SK-N-MC (cell line): Measurements from ENCODE around the gene LINC00632.

ENCODE experiments used
- DNase-seq: peaks from one replicate; pipeline ENCODE4 v3.0.0-alpha.2; 2011; ENCODE audit warnings: low read depth, low spot score
- H3K27ac ChIP-seq: fragments of 200-600 bp; sonication (generic); 2 replicates; pipeline ENCODE4 v1.5.1; 2016; ENCODE audit warnings: mixed run types
- H3K36me3 ChIP-seq: fragments of 200-600 bp; sonication (generic); 2 replicates; pipeline ENCODE4 v1.6.1; 2017; ENCODE audit warnings: antibody characterized with exemption, low read length, mixed read lengths; ENCODE audit not compliant: insufficient read depth
- H3K4me3 ChIP-seq: fragments of 200-600 bp; sonication (generic); 2 replicates; pipeline ENCODE4 v1.5.1; 2016
- H3K9ac ChIP-seq: fragments of 200-600 bp; sonication (generic); 2 replicates; pipeline ENCODE4 v1.8.0; 2017; ENCODE audit warnings: mixed run types, mixed read lengths; ENCODE audit not compliant: insufficient read length
- H3K9me3 ChIP-seq: fragments of 200-600 bp; sonication (generic); 2 replicates; pipeline ENCODE4 v1.6.1; 2017; ENCODE audit warnings: low read depth, mild to moderate bottlenecking, antibody characterized with exemption, low read length, moderate library complexity, mixed read lengths
- EZH2 ChIP-seq: fragments of 200-600 bp; sonication (generic); IDR thresholded peaks from one replicate; pipeline ENCODE4 v1.6.1; 2017; ENCODE audit warnings: antibody characterized with exemption
- FOXP2 ChIP-seq: optimal IDR thresholded peaks from 2 replicates; pipeline ENCODE3; 2011; ENCODE audit warnings: mild to moderate bottlenecking, moderate library complexity; ENCODE audit not compliant: insufficient read depth; ENCODE audit errors: extremely low read length, control extremely low read depth
- POLR2AphosphoS5 ChIP-seq: IDR thresholded peaks from 2 replicates; pipeline ENCODE4 v1.6.1; 2012; ENCODE audit warnings: mild to moderate bottlenecking, low read depth, low read length, borderline replicate concordance

Gene LINC00632

DNA sequence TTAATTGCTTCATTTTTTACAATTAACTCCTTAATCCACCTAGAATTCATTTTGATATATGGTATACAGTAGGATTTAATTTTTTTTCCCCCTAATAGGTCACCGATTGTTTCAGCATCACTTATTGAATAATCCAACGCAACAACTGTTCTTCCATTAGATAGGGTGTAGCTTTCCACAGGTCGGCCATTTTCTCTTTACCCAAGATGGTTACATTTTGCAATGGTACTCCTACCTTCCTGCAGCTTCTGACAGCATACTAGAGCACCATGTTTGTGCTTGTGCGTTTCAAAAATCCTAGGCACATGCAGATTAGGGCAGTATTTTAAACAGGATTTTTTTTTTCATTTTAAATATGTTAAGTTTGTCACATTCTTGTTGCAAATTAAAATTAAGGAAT, 2.3 kb downstream of the LINC00632 start:
- no peak for TF ChIP-seq POLR2AphosphoS5
- no peak for TF ChIP-seq EZH2
- no peak for TF ChIP-seq FOXP2
- peak overlapping the region; percentile 90; the same call in 1 of the 2 replicates for H3K27ac ChIP-seq
- DNase-seq: no peak
- no peaks in the 10 kb centered on the region; the same call in 1 of the 2 replicates for H3K36me3 ChIP-seq
- no peaks in the 10 kb centered on the region for H3K9me3 ChIP-seq
- peak overlapping the region; percentile 84 for H3K4me3 ChIP-seq
- H3K9ac ChIP-seq: no peak overlapping the region

DNA sequence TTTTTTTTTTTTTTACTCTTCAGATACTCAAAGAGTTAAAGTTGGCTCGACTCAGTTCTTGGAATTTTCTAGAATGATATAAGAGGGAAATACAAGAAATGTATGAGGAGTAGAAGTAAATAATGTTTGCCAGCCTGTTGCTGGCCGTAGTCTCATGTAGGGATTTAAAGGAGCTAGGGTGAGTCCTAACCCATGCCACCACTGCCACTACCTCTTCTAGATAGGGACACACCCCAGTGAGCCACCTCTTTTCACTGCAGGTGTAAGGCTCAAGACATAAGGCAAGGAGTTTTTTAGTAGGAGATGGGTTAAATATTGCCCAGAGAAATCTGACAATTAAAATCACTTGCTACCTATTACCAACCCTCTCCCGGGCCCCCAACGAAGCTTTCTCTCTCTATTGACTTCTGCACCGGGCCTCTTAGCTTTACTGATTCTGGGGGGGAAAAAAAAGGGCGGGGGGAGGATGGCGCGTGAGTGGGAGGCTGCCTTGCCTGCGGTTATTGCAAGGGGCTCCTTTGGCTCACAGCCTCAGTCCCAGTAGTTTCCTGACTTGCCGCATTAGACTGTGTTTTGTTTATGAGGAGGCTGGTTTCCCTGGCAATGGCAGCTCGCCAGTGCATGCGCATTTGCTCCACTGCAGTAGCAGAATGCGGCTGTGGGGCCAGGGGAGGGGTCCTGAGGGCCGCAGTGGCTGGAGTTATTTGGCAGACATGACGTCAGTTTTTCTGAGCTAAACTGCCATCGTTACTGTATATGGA, 3.0 kb downstream of the LINC00632 start:
- Histone ChIP-seq H3K9ac (peak overlapping the region; percentile 55), H3K4me3 (peak overlapping the region; percentile 84), H3K36me3 (peaks cover 3% of the 10 kb centered on the region; the same call in 1 of the 2 replicates), H3K27ac (peak overlapping the region; percentile 90), H3K9me3 (no peaks in the 10 kb centered on the region)
- TF ChIP-seq FOXP2: peak; percentile 95
- peak; percentile 11; the same call in 1 of the 2 replicates for TF ChIP-seq POLR2AphosphoS5
- no peak for TF ChIP-seq EZH2
- peak; percentile 58 for DNase-seq

DNA sequence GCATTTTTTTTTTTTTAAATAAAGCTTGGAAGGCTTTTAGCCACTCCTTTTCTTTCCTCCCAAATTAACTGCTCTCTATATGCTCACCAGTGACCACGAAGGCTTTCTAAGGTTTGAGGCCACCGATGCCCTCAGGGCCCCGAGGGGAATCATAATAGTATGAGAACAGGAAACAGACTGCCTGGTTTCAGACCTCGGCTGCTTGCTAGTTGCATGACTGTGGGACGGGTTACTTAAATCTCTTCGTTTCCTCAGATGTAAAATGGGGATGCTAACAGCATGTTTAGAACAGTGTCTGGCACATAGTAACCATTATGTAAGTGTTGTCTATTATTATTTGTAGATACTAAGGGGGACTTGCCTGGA, 3.6 kb downstream of the LINC00632 start:
- H3K4me3 ChIP-seq: peak overlapping the region; percentile 84

DNA sequence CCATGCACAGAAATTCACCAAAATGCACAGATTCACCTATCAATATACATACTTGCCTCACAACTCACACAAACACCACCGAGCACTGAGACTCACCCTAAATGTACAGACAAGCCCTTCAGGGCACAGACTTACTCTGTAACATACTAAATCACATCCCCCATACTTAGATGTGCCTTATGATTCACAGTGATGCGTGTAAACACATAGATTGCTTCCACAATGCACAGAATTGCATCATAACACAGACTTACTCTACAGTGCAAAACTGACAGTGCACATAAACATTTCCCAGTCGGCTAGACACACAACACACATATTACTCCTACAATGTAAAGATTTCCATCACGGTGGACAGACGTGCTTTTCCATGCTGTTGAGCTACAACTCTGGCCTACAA, 6.2 kb downstream of the LINC00632 start:
- peaks cover 11% of the 10 kb centered on the region; the same call in 1 of the 2 replicates for H3K36me3 ChIP-seq
- TF ChIP-seq EZH2 (no peak), POLR2AphosphoS5 (no peak), FOXP2 (peak; percentile 44)
- H3K9ac ChIP-seq: no peak overlapping the region
- DNase-seq: no peak
- no peak overlapping the region for H3K4me3 ChIP-seq
- no peaks in the 10 kb centered on the region for H3K9me3 ChIP-seq
- H3K27ac ChIP-seq: peak overlapping the region; percentile 49; the same call in 1 of the 2 replicates

More for the DNA sequence above, 3.6 kb downstream of the LINC00632 start:
- H3K27ac ChIP-seq: peak overlapping the region; percentile 75
- H3K9me3 ChIP-seq: no peaks in the 10 kb centered on the region
- no peak for DNase-seq
- TF ChIP-seq EZH2: no peak
- no peak for TF ChIP-seq FOXP2
- no peak for TF ChIP-seq POLR2AphosphoS5
- peaks cover 3% of the 10 kb centered on the region; the same call in 1 of the 2 replicates for H3K36me3 ChIP-seq
- peak overlapping the region; percentile 55 for H3K9ac ChIP-seq

DNA sequence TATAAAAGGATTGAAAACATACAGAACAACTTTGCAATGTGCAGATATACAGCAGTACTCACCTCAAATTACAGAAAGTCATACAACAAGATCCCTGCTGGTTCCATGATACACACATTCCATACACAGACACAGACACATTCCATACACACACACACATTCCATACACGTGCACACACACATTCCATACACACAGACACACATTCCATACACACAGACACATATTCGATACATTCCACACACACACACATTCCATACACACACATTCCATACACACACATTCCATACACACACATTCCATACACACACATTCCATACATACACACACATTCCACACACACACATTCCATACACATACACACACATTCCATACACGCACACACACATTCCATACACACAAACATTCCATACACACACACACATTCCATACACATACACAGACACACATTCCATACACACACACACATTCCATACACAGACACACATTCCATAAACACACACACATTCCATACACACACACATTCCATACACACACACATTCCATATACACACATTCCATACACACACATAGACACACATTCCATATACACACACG, 13.7 kb downstream of the LINC00632 start:
- Histone ChIP-seq H3K27ac (no peak overlapping the region), H3K4me3 (no peak overlapping the region), H3K36me3 (peaks cover 41% of the 10 kb centered on the region), H3K9me3 (no peaks in the 10 kb centered on the region), H3K9ac (no peak overlapping the region)
- DNase-seq: no peak
- TF ChIP-seq POLR2AphosphoS5: no peak; the same call in 1 of the 2 replicates
- no peak for TF ChIP-seq EZH2
- TF ChIP-seq FOXP2: no peak

DNA sequence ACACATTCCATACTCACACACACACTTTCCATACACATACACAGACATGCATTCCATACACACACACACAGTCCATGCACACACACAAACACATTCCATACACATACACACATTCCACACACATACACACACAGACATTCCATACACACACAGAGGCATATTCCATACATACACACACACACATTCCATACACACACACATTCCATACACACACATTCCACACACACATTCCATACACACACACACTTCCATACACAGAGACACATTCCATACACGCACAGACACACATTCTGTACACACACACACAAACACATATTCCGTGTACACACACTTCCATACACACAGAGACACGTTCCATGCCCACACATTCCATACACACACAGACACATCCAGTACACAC, 14.8 kb downstream of the LINC00632 start:
- no peak for DNase-seq
- no peak overlapping the region for H3K4me3 ChIP-seq
- TF ChIP-seq FOXP2 (no peak), EZH2 (no peak), POLR2AphosphoS5 (no peak)
- H3K36me3 ChIP-seq: peaks cover 36% of the 10 kb centered on the region
- no peak overlapping the region for H3K9ac ChIP-seq
- H3K27ac ChIP-seq: no peak overlapping the region
- no peaks in the 10 kb centered on the region for H3K9me3 ChIP-seq

DNA sequence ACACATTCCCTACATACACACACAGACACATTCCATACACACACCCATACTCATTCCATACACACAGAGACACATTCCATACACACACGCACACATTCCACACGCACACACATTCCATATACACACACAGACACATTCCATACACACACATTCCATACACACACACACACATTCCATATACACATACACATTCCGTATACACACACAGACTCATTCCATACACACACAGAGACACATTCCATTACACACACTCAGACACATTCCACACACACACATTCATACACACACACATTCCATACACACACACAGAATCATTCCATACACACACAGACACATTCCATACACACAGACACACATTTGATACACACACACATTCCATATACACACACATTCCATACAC, 15.2 kb downstream of the LINC00632 start:
- H3K27ac ChIP-seq: no peak overlapping the region
- no peak for TF ChIP-seq EZH2
- no peak for TF ChIP-seq FOXP2
- no peak for TF ChIP-seq POLR2AphosphoS5
- H3K9ac ChIP-seq: no peak overlapping the region
- no peaks in the 10 kb centered on the region for H3K9me3 ChIP-seq
- H3K36me3 ChIP-seq: peaks cover 36% of the 10 kb centered on the region
- H3K4me3 ChIP-seq: no peak overlapping the region
- no peak for DNase-seq

DNA sequence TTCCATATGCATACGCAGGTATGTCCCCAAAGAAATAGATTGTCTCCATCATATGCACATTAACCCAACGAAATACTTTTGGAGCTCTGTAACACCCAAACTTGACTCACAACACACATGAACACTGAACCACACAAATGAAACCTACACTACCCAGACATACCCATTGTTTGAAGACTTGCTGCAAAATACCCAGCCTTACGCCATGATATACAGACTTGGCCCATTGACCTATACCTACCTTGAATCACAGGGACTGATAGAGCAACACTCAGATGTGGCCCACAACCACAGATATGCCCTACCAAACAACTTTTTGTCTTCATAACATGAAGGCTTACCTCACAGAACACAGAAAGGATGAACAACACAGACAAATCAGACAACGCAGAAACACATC, 15.9 kb downstream of the LINC00632 start:
- Histone ChIP-seq H3K4me3 (no peak overlapping the region), H3K9me3 (no peaks in the 10 kb centered on the region), H3K27ac (no peak overlapping the region), H3K9ac (no peak overlapping the region), H3K36me3 (peaks cover 36% of the 10 kb centered on the region)
- DNase-seq: no peak
- TF ChIP-seq FOXP2 (no peak), EZH2 (no peak), POLR2AphosphoS5 (no peak)
